SK-N-SH (cell line): ENCODE data around the gene BTRC.

Source experiments
- CHD2 ChIP-seq: fragments of 150-350 bp; IDR thresholded peaks from 2 replicates; pipeline ENCODE4 v1.6.1; 2018; ENCODE audit warnings: low read length; ENCODE audit not compliant: partially characterized antibody
- EP300 ChIP-seq, 2 experiments: IDR thresholded peaks; 2 replicates each; pipeline versions ENCODE4 v1.4.0 to v1.6.1; 2012; ENCODE audit warnings: borderline replicate concordance in 1 of 2, low read depth in 1 of 2, low read length in 1 of 2
- EZH2phosphoT487 ChIP-seq: fragments of 200-600 bp; sonication (generic); IDR thresholded peaks from 2 replicates; pipeline ENCODE4 v1.6.1; 2017; ENCODE audit warnings: low read depth, mixed run types, mild to moderate bottlenecking, antibody characterized with exemption, moderate library complexity, borderline replicate concordance
- GATA2 ChIP-seq: sonication (generic); formaldehyde crosslinking; IDR thresholded peaks from 2 replicates; pipeline ENCODE4 v1.5.0; 2020; ENCODE audit warnings: mild to moderate bottlenecking, missing genetic modification reagents
- JUND ChIP-seq: IDR thresholded peaks from 2 replicates; pipeline ENCODE4 v1.4.0; 2012
- MEF2A ChIP-seq: IDR thresholded peaks from 2 replicates; pipeline ENCODE4 v1.4.0; 2012; ENCODE audit warnings: low read depth, borderline replicate concordance
- RAD21 ChIP-seq: IDR thresholded peaks from 2 replicates; pipeline ENCODE4 v1.6.1; 2012; ENCODE audit warnings: mild to moderate bottlenecking, low read length
- TCF12 ChIP-seq: IDR thresholded peaks from 2 replicates; pipeline ENCODE4 v1.4.0; 2012
- TF ChIP-seq, protein P1 (sequence below): fragments of 200-600 bp; sonication (generic); IDR thresholded peaks from 2 replicates; pipeline ENCODE4 v1.6.1; 2017; ENCODE audit warnings: antibody characterized with exemption, mild to moderate bottlenecking, moderate library complexity
- TF ChIP-seq, protein P2 (sequence below): fragments of 150-350 bp; IDR thresholded peaks from 2 replicates; pipeline ENCODE4 v1.6.1; 2017; ENCODE audit warnings: antibody characterized with exemption, low read length, low read depth, borderline replicate concordance
- TF ChIP-seq, protein P3 (sequence below): IDR thresholded peaks from 2 replicates; pipeline ENCODE4 v1.6.1; 2012; ENCODE audit warnings: mild to moderate bottlenecking, low read depth, low read length, moderate library complexity

DNA sequence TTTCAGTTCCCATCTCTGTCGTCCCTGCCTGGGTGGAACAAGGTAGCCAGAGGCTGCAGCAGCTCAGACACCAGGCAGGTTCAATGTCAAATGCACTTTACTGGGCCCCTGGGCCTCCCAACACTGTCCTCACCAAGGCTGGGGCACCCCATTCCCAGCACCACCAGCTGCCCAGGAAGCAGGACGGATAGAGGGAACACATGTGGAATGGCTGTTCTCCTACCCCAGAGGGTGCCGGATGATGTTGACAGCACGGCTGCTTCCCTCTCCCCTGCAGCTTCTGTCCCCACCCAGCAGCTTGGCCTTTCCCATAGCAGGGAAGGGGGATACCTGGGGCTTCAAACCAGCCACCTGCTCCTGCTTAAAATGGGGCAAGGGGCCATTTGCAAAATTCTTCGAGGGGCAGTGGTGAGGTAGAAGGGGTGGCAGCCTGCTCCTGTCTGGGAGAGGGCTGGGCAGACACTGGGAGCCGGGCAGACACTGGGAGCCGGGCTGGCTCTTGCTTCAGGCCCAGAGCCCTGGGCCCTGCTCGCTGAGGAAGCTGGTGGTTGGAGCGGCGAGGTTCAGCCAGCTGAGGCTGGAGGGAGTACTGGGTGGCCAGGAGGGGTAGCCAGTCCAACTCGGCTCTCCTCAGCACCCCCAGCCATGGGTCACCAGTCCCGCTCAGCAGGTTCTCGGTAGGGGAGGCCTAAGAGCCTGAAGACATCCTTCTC is 225.0 kb downstream of the BTRC start:
- TF ChIP-seq, protein P1, sequence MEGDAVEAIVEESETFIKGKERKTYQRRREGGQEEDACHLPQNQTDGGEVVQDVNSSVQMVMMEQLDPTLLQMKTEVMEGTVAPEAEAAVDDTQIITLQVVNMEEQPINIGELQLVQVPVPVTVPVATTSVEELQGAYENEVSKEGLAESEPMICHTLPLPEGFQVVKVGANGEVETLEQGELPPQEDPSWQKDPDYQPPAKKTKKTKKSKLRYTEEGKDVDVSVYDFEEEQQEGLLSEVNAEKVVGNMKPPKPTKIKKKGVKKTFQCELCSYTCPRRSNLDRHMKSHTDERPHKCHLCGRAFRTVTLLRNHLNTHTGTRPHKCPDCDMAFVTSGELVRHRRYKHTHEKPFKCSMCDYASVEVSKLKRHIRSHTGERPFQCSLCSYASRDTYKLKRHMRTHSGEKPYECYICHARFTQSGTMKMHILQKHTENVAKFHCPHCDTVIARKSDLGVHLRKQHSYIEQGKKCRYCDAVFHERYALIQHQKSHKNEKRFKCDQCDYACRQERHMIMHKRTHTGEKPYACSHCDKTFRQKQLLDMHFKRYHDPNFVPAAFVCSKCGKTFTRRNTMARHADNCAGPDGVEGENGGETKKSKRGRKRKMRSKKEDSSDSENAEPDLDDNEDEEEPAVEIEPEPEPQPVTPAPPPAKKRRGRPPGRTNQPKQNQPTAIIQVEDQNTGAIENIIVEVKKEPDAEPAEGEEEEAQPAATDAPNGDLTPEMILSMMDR, result no peak
- TF ChIP-seq EZH2phosphoT487 (no peak), CHD2 (no peak), GATA2 (CRISPR knock-in tag) (no peak), EP300 (IDR thresholded peaks at IDR 0.05; ENCODE audit: borderline replicate concordance in 1 of 2, low read depth in 1 of 2, low read length in 1 of 2) (no peak), RAD21 (no peak), MEF2A (no peak), TCF12 (no peak), JUND (no peak)
- TF ChIP-seq, protein P2, sequence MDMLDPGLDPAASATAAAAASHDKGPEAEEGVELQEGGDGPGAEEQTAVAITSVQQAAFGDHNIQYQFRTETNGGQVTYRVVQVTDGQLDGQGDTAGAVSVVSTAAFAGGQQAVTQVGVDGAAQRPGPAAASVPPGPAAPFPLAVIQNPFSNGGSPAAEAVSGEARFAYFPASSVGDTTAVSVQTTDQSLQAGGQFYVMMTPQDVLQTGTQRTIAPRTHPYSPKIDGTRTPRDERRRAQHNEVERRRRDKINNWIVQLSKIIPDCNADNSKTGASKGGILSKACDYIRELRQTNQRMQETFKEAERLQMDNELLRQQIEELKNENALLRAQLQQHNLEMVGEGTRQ, result no peak
- TF ChIP-seq, protein P3, sequence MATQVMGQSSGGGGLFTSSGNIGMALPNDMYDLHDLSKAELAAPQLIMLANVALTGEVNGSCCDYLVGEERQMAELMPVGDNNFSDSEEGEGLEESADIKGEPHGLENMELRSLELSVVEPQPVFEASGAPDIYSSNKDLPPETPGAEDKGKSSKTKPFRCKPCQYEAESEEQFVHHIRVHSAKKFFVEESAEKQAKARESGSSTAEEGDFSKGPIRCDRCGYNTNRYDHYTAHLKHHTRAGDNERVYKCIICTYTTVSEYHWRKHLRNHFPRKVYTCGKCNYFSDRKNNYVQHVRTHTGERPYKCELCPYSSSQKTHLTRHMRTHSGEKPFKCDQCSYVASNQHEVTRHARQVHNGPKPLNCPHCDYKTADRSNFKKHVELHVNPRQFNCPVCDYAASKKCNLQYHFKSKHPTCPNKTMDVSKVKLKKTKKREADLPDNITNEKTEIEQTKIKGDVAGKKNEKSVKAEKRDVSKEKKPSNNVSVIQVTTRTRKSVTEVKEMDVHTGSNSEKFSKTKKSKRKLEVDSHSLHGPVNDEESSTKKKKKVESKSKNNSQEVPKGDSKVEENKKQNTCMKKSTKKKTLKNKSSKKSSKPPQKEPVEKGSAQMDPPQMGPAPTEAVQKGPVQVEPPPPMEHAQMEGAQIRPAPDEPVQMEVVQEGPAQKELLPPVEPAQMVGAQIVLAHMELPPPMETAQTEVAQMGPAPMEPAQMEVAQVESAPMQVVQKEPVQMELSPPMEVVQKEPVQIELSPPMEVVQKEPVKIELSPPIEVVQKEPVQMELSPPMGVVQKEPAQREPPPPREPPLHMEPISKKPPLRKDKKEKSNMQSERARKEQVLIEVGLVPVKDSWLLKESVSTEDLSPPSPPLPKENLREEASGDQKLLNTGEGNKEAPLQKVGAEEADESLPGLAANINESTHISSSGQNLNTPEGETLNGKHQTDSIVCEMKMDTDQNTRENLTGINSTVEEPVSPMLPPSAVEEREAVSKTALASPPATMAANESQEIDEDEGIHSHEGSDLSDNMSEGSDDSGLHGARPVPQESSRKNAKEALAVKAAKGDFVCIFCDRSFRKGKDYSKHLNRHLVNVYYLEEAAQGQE, result no peak
